ENCODE measurements around the gene C2orf68. TPM values are rescaled to one million over a fixed set of nuclear protein-coding genes. Genes with fewer than 3 reads are reported as not detected.

Gene C2orf68
- total and polyA plus RNA-seq, 2 of the 13 experiments (the other 11 are each of a cell fraction or from before 2014, with no cell fraction given), result 47.1 to 77.4 TPM

- TF ChIP-seq TRIM22 (IDR thresholded peaks at IDR 0.05), result no peak
- 0 out of 2 replicates have a peak, but pooled peaks have one; percentile 57 for TF ChIP-seq TRAFD1 (CRISPR knock-in tag; IDR thresholded peaks at IDR 0.05; ENCODE audit: borderline replicate concordance)
- TF ChIP-seq ZNF350 (CRISPR knock-in tag; IDR thresholded peaks at IDR 0.05; ENCODE audit: borderline replicate concordance, low read depth), result peak; percentile 57; the same call in 1 of the 2 replicates
- TF ChIP-seq ZNF33B (CRISPR knock-in tag; IDR thresholded peaks at IDR 0.05), result no peak
- TF ChIP-seq YY1 (IDR thresholded peaks at IDR 0.05; ENCODE audit: insufficient read depth, insufficient replicate concordance, low read depth, low read length), result peak; percentile 73
- TF ChIP-seq ELF1 (CRISPR knock-in tag; IDR thresholded peaks at IDR 0.05), result no peak
- TF ChIP-seq ZHX2 (IDR thresholded peaks at IDR 0.05; ENCODE audit: low read depth), result peak; percentile 73; the same call in 1 of the 2 replicates
- TF ChIP-seq ZHX2 (CRISPR knock-in tag; IDR thresholded peaks at IDR 0.05; ENCODE audit: borderline replicate concordance), result peak; percentile 79; the same call in 1 of the 2 replicates
- TF ChIP-seq ZNF589 (CRISPR knock-in tag; conservative IDR thresholded peaks at IDR 0.05), result no peak
- no peak for TF ChIP-seq EED (CRISPR knock-in tag; IDR thresholded peaks at IDR 0.05)
- 0 out of 2 replicates have a peak, but pooled peaks have one; percentile 43 for TF ChIP-seq ZNF607 (CRISPR knock-in tag; IDR thresholded peaks at IDR 0.05; ENCODE audit: borderline replicate concordance)
- TF ChIP-seq IKZF4 (CRISPR knock-in tag; IDR thresholded peaks at IDR 0.05; ENCODE audit: borderline replicate concordance, low read depth, not compliant biosample characterization), result peak; percentile 67
- no peak for TF ChIP-seq MLX (CRISPR knock-in tag; IDR thresholded peaks at IDR 0.05)
- TF ChIP-seq TOPORS (CRISPR knock-in tag; IDR thresholded peaks at IDR 0.05), result peak; percentile 84; the same call in 1 of the 2 replicates
- TF ChIP-seq ATRX (CRISPR knock-in tag; IDR thresholded peaks at IDR 0.05; ENCODE audit: borderline replicate concordance), result no peak
- no peak for TF ChIP-seq ZNF260 (CRISPR knock-in tag; IDR thresholded peaks at IDR 0.05; ENCODE audit: borderline replicate concordance, low read depth)
- peak; percentile 87 for TF ChIP-seq GABPB1 (CRISPR knock-in tag; IDR thresholded peaks at IDR 0.05)
- no peak for TF ChIP-seq ZNF709 (CRISPR knock-in tag; IDR thresholded peaks at IDR 0.05)
These were observed 9.2 kb downstream of the C2orf68 start, which contains the start of gene TMEM150A (continued) for GRCh38 chr2:85602476-85603234.
